NCI-H146 (cell line): ENCODE data around the gene VRK3.
"Not testable (repeated sequence)": the region's sequence is repeated elsewhere in the genome, so short reads cannot be mapped to it uniquely, and the experiment has no call there.

Experiments used
- DNase-seq: peaks from one replicate; lab custom pipeline; 2025; lab: John Stamatoyannopoulos, UW

The VRK3 gene

GRCh38 chr19:49988007-49988406 lies 37.2 kb downstream of the VRK3 start:
- no peak for DNase-seq

DNA sequence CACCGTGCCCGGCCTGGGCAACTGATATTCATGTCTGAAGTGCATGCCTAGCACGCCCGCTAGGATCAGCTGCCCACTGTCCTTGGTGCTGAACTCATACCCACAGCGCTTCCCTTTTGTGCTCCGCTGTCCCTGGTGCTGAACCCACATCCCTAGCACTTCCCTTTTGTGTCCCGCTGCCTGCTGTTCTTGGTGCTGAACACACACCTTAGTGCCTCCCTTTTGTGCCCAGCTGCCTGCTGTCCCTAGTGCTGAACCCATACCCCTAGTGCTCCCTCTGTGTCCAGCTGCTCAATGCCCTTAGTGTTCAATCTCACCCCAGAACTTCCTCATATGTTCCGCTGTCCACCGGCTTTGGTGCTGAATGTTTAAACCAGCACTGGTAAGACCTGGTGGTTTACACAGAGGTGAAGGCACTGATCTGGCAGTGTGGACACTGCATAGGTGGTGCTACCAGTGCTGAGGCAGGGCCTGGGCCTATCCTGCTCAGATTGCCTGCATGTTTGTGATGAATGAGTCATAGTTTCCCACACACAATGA lies 37.9 kb downstream of the VRK3 start:
- no peak for DNase-seq

DNA sequence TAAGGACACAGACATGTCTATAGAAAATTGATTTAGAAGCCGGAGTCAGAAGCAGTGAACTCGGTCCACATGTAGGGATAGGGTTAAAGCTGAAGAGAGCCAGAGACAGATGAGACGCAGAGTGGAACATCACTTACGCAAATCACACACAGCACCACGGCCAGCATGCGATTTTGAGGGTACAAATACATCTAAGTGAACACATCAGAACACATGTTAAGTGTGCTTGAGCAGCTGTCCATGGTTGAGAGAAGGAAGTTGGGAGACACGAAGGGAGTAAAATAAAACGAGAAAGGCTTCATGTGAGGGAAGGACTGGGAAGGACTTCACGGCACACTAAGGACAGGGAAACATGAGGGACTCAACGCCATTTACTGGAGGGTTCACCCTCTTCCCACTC lies 38.8 kb downstream of the VRK3 start:
- no peak for DNase-seq

DNA sequence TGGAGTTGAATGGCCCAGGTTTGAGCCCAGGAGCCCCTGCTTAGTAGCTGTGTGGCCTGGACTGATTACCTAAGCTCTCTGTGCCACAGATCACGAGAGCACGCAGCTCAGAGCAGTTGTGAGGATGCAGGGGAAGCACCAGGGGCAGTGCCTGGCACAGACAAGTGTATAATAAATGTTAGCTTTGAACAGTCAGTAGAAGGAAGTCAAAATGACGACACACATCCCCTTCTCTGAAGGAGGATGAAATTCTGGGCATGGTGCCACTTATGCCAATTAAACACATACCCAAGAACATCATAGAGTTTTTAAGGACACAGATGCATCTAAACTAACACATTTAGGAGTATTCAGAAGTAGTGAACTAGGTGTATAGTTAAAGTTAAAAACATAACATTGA lies 39.3 kb downstream of the VRK3 start:
- no peak for DNase-seq

DNA sequence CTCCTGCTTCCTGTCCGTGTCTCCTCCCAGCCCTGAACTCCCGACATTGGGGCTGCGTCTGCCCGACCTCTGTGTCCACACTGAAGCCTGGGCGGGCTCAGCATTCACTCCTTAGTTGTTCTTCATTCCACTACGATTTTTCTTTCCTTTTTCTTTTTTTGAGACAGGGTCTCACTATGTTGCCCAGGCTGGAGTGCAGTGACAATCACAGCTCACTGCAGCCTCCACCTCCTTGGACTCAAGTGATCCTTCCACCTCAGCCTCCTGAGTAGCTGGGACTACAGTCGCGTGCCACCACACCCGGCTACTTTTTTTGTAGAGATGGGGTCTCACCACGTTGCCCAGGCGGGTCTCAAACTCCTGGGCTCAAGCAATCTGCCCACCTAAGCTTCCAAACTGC lies 40.7 kb downstream of the VRK3 start:
- no peak for DNase-seq

GRCh38 chr19:49983645-49984229 lies 41.4 kb downstream of the VRK3 start:
- DNase-seq: peak; percentile 54

DNA sequence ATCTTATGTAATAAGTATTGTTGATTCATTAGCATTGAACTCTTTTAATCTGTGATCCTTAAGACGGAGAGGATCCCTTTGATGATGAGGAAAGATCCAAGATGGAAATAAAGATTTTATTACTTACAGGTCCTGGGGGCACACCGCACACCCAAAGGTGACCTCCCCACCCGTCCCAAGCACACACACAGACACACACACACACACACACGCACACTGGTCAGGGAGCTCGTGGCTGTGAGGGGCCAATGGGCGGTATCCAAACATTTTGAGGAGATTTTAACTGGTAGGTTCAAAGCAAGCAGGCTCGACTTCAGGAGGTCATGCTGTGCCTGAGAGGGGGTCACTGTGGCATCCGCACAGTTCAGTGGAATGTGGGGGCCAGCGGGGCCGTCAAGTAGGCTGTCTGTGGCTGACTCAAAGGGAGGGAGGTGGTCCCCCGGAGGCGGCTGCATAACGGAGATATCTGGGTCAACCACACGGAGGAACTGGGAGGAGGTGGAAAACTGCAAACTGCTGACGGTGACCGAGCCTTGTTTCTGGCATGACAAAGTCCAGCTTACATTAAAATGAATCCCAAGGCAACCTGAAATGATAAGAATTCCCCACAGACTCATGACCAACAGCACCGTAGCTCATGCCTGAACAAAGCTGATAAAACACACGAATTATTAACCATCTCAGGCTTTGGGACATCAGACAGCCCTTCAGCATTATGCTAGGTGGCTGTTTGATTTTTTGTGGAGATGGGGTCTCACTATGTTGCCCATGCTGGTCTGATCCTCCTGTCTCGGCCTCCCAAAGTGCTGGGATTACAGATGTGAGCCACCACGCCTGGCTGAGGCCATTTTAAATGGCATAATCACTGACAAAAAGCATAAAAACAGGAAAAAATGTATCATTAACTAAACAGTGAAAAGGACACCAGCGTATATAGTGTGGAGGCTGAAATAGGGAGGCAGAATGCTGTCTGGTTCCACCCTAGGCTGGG lies 43.3 kb downstream of the VRK3 start:
- no peak for DNase-seq

GRCh38 chr19:49978324-49978723 lies 46.8 kb downstream of the VRK3 start:
- no peak for DNase-seq

- DNase-seq: no peak
Measured at GRCh38 chr19:49977881-49978280, 47.3 kb downstream of the VRK3 start.

- DNase-seq: no peak
Measured at GRCh38 chr19:49977076-49977475, 48.1 kb downstream of the VRK3 start.

- DNase-seq: no peak
Measured at GRCh38 chr19:49976496-49976895, 48.7 kb downstream of the VRK3 start.

DNA sequence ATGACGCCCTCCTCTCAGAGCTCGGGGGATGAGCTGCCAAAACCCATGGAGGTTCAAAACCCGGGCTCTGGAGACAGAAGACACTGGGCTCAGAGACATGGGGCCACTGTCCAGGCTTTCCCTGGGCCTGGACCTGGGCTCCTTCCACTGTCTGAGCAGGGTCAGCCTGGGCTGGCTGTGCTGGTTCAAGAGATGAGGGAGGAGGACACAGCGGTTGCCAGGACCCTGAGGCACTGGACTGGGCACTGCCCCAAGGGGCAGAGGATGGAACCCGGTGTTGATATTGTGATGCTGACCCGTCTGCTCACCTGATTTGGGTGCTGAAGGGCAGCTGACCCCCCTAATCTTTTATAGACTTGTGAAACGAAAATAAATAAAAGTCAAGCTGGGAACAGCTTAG lies 50.1 kb downstream of the VRK3 start:
- no peak for DNase-seq

- no peak for DNase-seq
Measured at GRCh38 chr19:49973987-49974386, 51.2 kb downstream of the VRK3 start.

DNA sequence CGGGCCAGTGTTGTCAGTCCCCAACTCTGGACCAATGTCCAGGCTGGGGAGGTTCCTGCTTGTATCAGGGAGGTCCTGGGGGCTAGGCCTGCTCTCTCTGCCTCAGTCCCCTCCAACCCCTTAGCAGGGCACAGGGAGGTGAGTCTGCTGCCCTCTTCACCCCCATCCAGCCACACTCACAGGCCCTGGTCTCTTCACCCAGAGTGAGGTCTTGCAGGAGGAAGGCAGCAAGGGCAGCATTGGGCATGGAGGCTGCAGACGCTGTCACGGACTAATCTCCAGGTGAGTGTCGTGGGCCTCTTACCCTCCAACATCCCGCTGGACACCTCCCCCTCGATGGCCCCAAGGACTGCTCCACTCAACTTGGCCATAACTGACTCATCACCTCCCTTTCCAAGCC lies 52.3 kb downstream of the VRK3 start:
- no peak for DNase-seq

DNA sequence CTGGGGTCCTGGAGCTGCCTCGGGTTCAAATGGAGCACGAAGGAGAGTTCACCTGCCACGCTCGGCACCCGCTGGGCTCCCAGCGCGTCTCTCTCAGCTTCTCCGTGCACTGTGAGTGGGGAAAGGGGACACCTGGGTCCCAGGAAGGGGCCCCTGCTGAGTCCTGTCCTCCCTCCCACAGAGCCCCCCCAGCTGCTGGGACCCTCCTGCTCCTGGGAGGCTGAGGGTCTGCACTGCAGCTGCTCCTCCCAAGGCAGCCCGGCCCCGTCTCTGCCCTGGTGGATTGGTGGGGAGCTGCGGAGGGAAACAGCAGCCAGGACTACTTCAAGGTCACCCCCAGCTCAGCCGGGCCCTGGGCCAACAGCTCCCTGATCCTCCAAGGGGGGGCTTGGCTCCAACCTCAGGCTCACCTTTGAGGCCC lies 53.2 kb downstream of the VRK3 start:
- no peak for DNase-seq

DNA sequence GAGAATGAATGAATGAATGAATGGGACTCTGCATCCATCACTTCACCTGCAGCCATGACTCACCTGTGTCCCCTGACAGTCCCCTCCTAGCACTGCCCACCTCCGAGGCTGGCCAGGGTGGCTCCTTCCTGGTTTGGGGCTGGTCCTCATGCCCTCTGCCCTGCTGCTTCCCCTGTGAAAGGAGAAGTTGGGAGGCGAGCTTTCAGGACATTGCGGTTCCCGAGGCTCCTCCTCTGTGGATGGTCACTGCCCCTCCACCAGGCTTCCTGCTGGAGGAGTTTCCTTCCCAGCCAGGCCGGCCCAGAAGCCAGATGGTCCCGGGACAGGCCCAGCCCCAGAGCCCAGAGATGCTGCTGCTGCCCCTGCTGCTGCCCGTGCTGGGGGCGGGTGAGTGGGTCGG lies 55.8 kb downstream of the VRK3 start:
- DNase-seq: not testable (repeated sequence)

DNA sequence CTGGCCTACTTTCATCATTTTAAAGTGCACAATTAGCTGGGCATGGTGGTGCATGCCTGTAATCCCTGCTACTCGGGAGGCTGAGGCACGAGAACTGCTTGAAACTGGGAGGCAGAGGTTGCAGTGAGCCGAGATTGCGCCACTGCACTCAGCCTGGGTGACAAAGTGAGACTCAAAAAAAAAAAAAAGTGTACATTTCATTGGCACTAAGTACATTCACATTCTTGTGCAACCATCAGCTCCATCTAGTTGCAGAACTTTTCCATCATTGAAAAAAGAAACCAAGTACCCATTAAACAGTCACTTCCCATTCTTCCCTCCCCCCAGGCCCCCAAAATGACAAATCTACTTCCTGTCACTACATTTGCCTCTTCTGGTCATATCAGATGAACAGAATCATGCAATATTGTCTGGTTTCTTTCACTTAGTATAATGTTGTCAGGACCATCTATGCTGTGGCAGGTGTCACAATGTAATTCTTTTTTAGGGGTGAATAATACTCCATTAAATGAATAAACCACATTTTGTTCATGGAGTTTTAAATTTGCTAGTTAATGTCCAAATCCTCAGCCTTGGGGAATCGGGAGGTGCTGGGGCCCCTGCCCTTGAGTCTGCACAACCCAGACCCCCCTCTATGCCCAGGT lies 56.8 kb downstream of the VRK3 start:
- no peak for DNase-seq

GRCh38 chr19:49960980-49961379 lies 64.2 kb downstream of the VRK3 start, which contains the start of gene SIGLEC11:
TSS of gene SIGLEC11 (minus strand) at chr19:49961172. CDS start at chr19:49961081, 91 bp downstream.
- DNase-seq: not testable (repeated sequence)

- DNase-seq: not testable (repeated sequence)
Measured at GRCh38 chr19:49959892-49960291, 65.3 kb downstream of the VRK3 start.

GRCh38 chr19:49958596-49958995 lies 66.6 kb downstream of the VRK3 start:
- DNase-seq: not testable (repeated sequence)

DNA sequence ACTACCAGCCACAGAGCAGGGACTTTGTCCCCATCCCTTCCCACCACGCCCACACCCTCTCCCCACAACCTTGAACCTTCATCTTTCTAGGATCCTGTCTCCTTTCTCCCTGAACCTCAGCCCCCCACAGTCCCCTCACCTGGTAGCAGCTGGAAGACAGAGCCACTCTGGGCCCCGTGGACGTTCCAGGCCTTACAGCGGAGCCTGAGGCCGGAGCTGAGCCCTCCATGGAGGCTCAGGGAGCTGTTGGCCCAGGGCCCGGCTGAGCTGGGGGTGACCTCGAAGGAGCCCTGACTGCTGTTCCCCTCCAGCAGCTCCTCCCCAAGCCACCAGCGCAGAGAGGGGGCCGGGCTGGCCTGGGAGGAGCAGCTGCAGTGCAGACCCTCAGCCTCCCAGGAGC lies 67.0 kb downstream of the VRK3 start:
- DNase-seq: not testable (repeated sequence)

DNA sequence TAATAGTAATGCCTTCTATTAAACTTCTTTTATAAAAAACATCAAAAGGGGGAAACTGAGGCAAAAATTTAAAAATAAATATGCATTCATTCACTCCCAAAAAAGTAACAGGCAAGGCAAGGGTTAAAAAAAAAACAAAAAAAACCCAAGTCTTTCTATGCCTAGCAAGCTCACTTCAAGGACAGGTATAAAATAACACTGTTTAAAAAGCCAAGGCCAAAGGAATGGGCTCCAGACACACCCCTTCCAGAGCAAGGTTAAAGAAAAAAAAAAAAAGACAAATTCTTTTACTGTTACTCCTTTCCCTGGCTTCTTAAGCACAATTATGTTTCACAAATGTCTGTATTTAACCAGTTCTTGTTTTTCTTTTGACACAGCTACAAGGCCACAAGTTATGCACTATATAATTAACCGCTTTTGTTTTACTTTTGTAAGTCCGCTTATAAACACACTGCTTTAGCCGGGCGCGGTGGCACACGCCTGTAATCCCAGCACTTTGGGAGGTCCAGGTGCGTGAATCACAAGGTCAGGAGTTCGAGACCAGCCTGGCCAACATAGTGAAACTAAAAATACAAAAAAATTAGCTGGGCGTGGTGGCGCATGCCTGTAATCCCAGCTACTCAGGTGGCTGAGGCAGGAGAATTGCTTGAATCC lies 67.8 kb downstream of the VRK3 start:
- no peak for DNase-seq
